GM23338 (cell line): ENCODE data around the gene CD99L2.

Experiments
- EZH2 ChIP-seq: fragments of 200-600 bp; sonication (generic); IDR thresholded peaks from one replicate; pipeline ENCODE4 v1.8.0; 2017; ENCODE audit warnings: antibody characterized with exemption, mild to moderate bottlenecking, low read depth; ENCODE audit not compliant: unreplicated experiment
- POLR2AphosphoS5 ChIP-seq: IDR thresholded peaks from 2 replicates; pipeline ENCODE4 v1.6.1; 2016; ENCODE audit warnings: antibody characterized with exemption, low read depth
- REST ChIP-seq: IDR thresholded peaks from one replicate; pipeline ENCODE4 v1.6.1; 2018; ENCODE audit warnings: antibody characterized with exemption; ENCODE audit not compliant: unreplicated experiment
- TF ChIP-seq, protein P1 (sequence below), 2 experiments: fragments of 200-600 bp in 1 of 2; sonication (generic) in 1 of 2; conservative IDR thresholded peaks; 2 replicates each; pipeline versions ENCODE4 v1.5.1 to v1.6.1; 2016 to 2017; ENCODE audit warnings: antibody characterized with exemption in 2 of 2, low read depth in 2 of 2, mild to moderate bottlenecking in 2 of 2, moderate library complexity in 1 of 2

DNA sequence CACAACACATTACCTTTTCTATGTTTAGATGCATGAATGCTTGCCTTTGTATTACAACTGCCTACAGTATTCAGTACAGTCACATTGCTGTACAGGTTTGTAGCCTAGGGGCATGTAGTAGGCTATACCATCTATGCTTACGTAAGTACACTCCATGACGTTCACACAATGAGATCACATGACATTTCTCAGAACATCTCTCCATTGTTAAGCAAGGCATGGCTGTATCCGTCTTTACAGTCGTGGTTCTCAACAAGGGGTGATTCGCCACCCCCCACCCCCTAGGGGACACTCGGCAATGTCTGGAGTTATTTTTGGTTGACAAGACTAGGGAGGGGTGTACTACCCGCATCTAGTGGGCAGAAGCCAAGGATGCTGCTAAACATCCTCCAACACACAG is 12.1 kb downstream of the CD99L2 start:
- TF ChIP-seq EZH2 (no peak), REST (no peak), POLR2AphosphoS5 (no peak)
- TF ChIP-seq, protein P1, sequence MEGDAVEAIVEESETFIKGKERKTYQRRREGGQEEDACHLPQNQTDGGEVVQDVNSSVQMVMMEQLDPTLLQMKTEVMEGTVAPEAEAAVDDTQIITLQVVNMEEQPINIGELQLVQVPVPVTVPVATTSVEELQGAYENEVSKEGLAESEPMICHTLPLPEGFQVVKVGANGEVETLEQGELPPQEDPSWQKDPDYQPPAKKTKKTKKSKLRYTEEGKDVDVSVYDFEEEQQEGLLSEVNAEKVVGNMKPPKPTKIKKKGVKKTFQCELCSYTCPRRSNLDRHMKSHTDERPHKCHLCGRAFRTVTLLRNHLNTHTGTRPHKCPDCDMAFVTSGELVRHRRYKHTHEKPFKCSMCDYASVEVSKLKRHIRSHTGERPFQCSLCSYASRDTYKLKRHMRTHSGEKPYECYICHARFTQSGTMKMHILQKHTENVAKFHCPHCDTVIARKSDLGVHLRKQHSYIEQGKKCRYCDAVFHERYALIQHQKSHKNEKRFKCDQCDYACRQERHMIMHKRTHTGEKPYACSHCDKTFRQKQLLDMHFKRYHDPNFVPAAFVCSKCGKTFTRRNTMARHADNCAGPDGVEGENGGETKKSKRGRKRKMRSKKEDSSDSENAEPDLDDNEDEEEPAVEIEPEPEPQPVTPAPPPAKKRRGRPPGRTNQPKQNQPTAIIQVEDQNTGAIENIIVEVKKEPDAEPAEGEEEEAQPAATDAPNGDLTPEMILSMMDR (conservative IDR thresholded peaks at IDR 0.05; ENCODE audit: low read depth in 2 of 2): no peak
